Measurements from ENCODE around the gene ABCB9. TPM values are rescaled to one million over a fixed set of nuclear protein-coding genes. Genes with fewer than 3 reads are reported as not detected.

The ABCB9 gene
- total RNA-seq, 1 donor from 2014 or later: 16.3 TPM

DNA sequence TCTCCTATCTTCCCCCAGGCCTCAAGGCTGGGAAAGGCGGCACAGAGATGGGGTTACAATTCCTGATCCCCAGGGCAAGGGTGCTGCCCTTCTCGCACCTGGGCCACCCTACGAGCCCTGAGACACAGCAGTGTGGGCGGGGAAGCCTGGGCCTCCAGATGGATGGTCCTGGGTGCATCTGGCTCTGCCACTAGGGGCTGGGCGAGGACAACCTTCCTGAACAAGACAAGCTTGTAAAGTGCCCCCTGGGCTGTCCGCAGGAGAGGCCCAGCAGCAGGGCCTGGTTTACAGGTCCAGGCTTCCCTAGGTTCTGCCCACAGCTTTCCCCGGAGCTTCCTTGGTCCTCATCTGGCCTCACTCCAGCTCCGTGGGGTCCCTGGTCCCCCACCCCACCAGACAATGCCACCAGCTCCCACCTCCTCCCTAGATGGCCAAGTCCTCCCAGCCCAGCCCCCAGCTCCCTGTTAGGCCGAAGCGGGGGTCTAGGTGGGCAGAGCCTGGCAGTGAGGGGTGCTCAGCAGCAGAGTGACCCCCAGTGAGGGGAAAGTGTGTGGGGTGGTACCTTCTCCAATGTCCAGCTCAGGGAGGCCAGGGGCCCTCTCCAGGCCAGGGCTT lies 23.1 kb upstream of the ABCB9 start:
- H3K27ac Mint-ChIP-seq (ENCODE audit: unreplicated experiment): no peak overlapping the region

DNA sequence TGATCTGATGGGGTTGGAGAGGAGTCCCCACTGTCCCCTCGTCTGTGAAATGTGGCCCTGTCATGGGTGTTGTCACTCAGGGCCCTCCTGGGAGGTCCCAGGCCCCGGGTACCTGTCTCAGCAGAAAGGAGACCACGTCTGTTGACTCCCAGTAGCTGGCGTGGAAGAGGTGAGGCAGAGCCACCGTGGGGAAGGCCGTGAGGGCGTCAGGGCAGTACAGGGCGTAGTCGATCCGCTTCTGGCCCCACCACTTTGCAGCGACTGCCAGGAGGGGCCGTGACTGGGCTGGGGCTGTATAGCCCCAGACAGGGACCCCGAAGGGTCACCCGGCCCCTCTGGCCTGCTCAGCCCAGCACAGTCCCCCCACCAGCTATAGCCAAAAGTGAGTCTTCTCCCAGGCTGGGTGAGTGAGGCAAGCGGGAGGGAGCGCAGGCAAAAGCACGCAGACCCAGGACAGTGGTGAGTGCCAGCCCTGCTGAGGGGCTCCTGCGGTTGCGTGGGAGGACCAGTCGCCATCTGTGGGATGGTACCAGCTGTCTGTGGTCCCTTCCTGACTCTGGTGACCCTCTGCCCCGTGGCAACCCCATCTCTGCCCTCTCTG lies 22.4 kb upstream of the ABCB9 start:
- Mint-ChIP-seq H3K4me3 (no peak overlapping the region), H3K4me1 (peaks cover 17% of the 10 kb centered on the region), H3K27ac (ENCODE audit: unreplicated experiment) (no peak overlapping the region), H3K9me3 (no peaks in the 10 kb centered on the region), H3K36me3 (ENCODE audit: low read depth) (no peaks in the 10 kb centered on the region), H3K27me3 (ENCODE audit: low read depth) (no peaks in the 10 kb centered on the region)
- no peak for DNase-seq (ENCODE audit: low read depth, low spot score)
- TF ChIP-seq, protein P1, sequence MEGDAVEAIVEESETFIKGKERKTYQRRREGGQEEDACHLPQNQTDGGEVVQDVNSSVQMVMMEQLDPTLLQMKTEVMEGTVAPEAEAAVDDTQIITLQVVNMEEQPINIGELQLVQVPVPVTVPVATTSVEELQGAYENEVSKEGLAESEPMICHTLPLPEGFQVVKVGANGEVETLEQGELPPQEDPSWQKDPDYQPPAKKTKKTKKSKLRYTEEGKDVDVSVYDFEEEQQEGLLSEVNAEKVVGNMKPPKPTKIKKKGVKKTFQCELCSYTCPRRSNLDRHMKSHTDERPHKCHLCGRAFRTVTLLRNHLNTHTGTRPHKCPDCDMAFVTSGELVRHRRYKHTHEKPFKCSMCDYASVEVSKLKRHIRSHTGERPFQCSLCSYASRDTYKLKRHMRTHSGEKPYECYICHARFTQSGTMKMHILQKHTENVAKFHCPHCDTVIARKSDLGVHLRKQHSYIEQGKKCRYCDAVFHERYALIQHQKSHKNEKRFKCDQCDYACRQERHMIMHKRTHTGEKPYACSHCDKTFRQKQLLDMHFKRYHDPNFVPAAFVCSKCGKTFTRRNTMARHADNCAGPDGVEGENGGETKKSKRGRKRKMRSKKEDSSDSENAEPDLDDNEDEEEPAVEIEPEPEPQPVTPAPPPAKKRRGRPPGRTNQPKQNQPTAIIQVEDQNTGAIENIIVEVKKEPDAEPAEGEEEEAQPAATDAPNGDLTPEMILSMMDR (conservative IDR thresholded peaks at IDR 0.05): no peak

More for the DNA sequence above, 23.1 kb upstream of the ABCB9 start:
- Mint-ChIP-seq H3K36me3 (ENCODE audit: low read depth) (no peaks in the 10 kb centered on the region), H3K27me3 (ENCODE audit: low read depth) (no peaks in the 10 kb centered on the region), H3K4me3 (no peak overlapping the region), H3K4me1 (peaks cover 11% of the 10 kb centered on the region), H3K9me3 (no peaks in the 10 kb centered on the region)
- no peak for DNase-seq (ENCODE audit: low read depth, low spot score)
- TF ChIP-seq, protein P1 (conservative IDR thresholded peaks at IDR 0.05): no peak

DNA sequence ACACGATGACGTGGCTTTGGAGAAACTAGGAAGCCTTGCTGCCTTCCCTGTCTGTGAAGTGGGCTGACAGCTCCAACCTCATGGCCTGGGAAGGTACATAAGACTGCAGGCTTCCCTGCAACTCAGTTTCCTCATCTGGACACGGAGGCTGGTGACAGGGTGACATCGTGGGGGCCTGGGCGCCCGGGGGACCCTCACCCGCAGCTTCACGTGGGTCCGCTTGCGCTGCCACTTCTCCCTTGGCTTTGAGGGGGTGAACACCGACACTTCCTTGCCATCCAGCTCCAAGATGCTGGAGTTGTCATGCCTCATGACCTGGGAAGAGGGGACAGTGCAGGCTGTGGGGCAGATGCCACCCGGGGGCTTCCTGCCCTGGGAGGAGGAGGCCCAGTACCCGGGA lies 21.8 kb upstream of the ABCB9 start:
- DNase-seq (ENCODE audit: low read depth, low spot score): no peak
- TF ChIP-seq, protein P1 (conservative IDR thresholded peaks at IDR 0.05): no peak
- no peaks in the 10 kb centered on the region for H3K9me3 Mint-ChIP-seq
- no peaks in the 10 kb centered on the region for H3K27me3 Mint-ChIP-seq (ENCODE audit: low read depth)
- no peaks in the 10 kb centered on the region for H3K36me3 Mint-ChIP-seq (ENCODE audit: low read depth)
- H3K4me3 Mint-ChIP-seq: no peak overlapping the region
- peaks cover 24% of the 10 kb centered on the region for H3K4me1 Mint-ChIP-seq
- H3K27ac Mint-ChIP-seq (ENCODE audit: unreplicated experiment): no peak overlapping the region

DNA sequence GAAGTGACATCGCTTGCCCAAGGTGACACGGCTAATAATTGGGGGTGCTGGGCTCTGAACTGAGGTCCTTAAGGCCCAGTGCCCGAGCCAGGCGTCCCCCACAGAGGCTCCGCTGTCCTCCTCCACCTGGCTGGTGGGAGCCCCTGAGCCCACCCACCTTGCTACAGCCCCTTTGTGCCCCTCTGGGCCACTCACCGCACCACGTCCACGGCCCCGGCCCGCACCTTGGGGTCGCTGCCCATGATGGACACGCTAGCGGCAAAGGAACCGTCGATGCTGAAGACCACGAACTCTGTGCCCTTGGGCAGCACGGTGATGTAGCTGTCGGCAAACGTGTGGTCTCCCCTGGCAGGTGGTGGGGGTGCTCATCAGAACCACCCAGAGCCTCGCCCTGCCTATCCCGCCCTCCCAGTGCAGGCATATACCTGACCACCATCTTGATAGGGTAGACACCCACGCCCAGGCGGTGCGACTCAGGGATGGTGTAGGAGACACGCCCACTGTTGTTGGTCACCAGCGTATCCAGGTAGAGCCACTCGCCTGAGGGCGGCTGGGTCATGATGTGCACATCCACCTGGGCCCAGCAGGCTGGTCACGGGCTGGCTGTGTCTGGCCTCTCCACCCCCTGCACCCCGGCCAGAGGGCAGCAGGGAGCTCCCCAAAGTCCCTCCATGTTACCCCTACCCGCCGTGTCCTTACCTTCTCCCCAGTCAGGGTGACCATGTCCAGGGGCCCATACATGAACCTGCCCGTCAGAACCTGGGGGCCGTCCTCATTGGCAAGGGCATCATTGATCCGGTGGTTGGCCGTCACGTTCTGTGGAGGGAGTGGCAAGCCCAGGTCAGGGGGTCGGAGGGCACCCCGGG lies 21.1 kb upstream of the ABCB9 start:
- H3K4me3 Mint-ChIP-seq: no peak overlapping the region
- no peaks in the 10 kb centered on the region for H3K9me3 Mint-ChIP-seq
- no peaks in the 10 kb centered on the region for H3K27me3 Mint-ChIP-seq (ENCODE audit: low read depth)
- H3K36me3 Mint-ChIP-seq (ENCODE audit: low read depth): no peaks in the 10 kb centered on the region
- no peak for DNase-seq (ENCODE audit: low read depth, low spot score)
- peaks cover 27% of the 10 kb centered on the region for H3K4me1 Mint-ChIP-seq
- TF ChIP-seq, protein P1 (conservative IDR thresholded peaks at IDR 0.05): no peak
- no peak overlapping the region for H3K27ac Mint-ChIP-seq (ENCODE audit: unreplicated experiment)

DNA sequence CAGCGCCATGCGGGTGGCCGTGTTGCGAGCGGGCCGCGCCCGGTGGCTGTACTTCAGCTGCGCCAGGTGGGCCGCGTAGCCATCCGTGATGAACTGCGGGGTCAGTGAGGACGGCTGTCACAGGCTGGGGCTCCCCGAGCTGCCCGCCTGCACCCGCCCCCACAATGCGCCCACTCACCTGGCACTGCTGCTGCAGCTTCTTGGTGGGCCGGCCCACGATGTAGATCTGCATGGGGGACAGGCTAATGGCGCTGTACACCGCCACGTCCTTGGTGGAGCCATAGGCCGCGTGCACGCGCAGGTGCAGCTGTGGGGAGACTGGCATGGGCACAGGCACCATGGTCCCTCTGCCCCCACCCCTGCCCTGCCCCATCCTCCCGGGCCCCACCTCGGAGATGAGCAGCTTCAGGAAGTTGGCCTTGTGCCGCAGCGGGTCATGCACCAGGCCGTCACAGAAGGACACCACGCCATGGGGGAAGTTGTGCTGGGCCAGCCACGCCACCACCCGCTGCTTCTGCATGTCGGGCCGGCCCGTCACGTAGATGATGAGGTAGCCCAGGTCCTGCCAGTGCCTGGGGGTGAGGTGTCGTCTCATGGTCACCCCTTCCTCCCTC lies 20.1 kb upstream of the ABCB9 start:
- Mint-ChIP-seq H3K27me3 (ENCODE audit: low read depth) (no peaks in the 10 kb centered on the region), H3K27ac (ENCODE audit: unreplicated experiment) (no peak overlapping the region), H3K4me1 (peaks cover 37% of the 10 kb centered on the region), H3K36me3 (ENCODE audit: low read depth) (no peaks in the 10 kb centered on the region), H3K9me3 (no peaks in the 10 kb centered on the region), H3K4me3 (no peak overlapping the region)
- TF ChIP-seq, protein P1 (conservative IDR thresholded peaks at IDR 0.05): no peak
- no peak for DNase-seq (ENCODE audit: low read depth, low spot score)
